ENCODE data around the gene PA2G4. TPM values are rescaled to one million over a fixed set of nuclear protein-coding genes. Genes with fewer than 3 reads are reported as not detected.

PA2G4 gene
- total and polyA plus RNA-seq, 7 donors, result 75.3 to 258 (median 115) TPM

GRCh38 chr12:56103066-56103711, 1.2 kb upstream of the PA2G4 start:
- ATAC-seq, result no peak
- H3K4me3 ChIP-seq, result peak overlapping the region; percentile 93
- H3K27ac ChIP-seq, result peak overlapping the region; percentile 89

GRCh38 chr12:56103823-56104108, 593 bp upstream of the PA2G4 start:
- no peak for DNase-seq
- peak overlapping the region; percentile 93 for H3K4me3 ChIP-seq
- H3K36me3 ChIP-seq (ENCODE audit: insufficient read depth in 1 of 2, low read depth in 1 of 2), result peaks cover 18 to 29% of the 10 kb centered on the region in 2 donors
- no peaks in the 10 kb centered on the region for H3K27me3 ChIP-seq (ENCODE audit: insufficient read depth in 3 of 3, low read length in 2 of 3)
- intact Hi-C loops (cut with DNase I), result loop anchor here (2.0 to 10.0 kb wide), 4 partner anchors 56 to 109 kb away; partner anchors contain the start of gene SUOX (in 1 of the 2)
- peaks cover 20% of the 10 kb centered on the region for H3K4me1 ChIP-seq
- no peak for ATAC-seq
- no peak for TF ChIP-seq CTCF (IDR thresholded peaks at IDR 0.05)
- peak overlapping the region; percentile 89 for H3K27ac ChIP-seq
- WGBS, 3 donors, result 0 to 3% (median 1%) methylated on average over 8 of the region's 8 CpGs
- H3K9me3 ChIP-seq, result no peaks in the 10 kb centered on the region

More at GRCh38 chr12:56103066-56103711, 1.2 kb upstream of the PA2G4 start:
- peaks cover 15 to 23% of the 10 kb centered on the region in 2 donors for H3K36me3 ChIP-seq (ENCODE audit: insufficient read depth in 1 of 2, low read depth in 1 of 2)
- H3K4me1 ChIP-seq, result peaks cover 20% of the 10 kb centered on the region
- intact Hi-C loops (cut with DNase I), result loop anchor here (5.0 to 10.0 kb wide), 3 partner anchors 56 to 108 kb away; partner anchors contain the start of gene SUOX (in 1 of the 2)
- DNase-seq, result no peak
- H3K9me3 ChIP-seq, result no peaks in the 10 kb centered on the region
- no peaks in the 10 kb centered on the region for H3K27me3 ChIP-seq (ENCODE audit: insufficient read depth in 3 of 3, low read length in 2 of 3)
- no peak for TF ChIP-seq CTCF (IDR thresholded peaks at IDR 0.05)
- 38 to 53% (median 51%) methylated on average over 6 of the region's 6 CpGs for WGBS, 3 donors

GRCh38 chr12:56104815-56105608, 653 bp downstream of the PA2G4 start:
- intact Hi-C loops (cut with DNase I), result loop anchor here (2.0 to 10.0 kb wide), 4 partner anchors 58 to 110 kb away; partner anchors contain the start of gene SUOX (in 1 of the 2)
- peaks cover 23 to 41% of the 10 kb centered on the region in 2 donors for H3K36me3 ChIP-seq (ENCODE audit: insufficient read depth in 1 of 2, low read depth in 1 of 2)

GRCh38 chr12:56105609-56105902, 1.2 kb downstream of the PA2G4 start:
- WGBS, 3 donors, result 19 to 28% (median 26%) methylated on average over 2 of the region's 2 CpGs
- Histone ChIP-seq H3K27me3 (ENCODE audit: insufficient read depth in 3 of 3, low read length in 2 of 3) (no peaks in the 10 kb centered on the region), H3K9me3 (no peaks in the 10 kb centered on the region), H3K27ac (peak overlapping the region; percentile 89), H3K4me3 (peak overlapping the region; percentile 93), H3K4me1 (peaks cover 20% of the 10 kb centered on the region), H3K36me3 (ENCODE audit: insufficient read depth in 1 of 2, low read depth in 1 of 2) (peaks cover 24 to 47% of the 10 kb centered on the region in 2 donors)
- intact Hi-C loops (cut with DNase I), result loop anchor here (2.0 to 10.0 kb wide), 3 partner anchors 59 to 111 kb away; partner anchors contain the start of gene SUOX (in 1 of the 2)
- no peak for TF ChIP-seq CTCF (IDR thresholded peaks at IDR 0.05)
- ATAC-seq, result no peak
- DNase-seq, result no peak

More at GRCh38 chr12:56104815-56105608, 653 bp downstream of the PA2G4 start:
- Histone ChIP-seq H3K4me1 (peaks cover 20% of the 10 kb centered on the region), H3K9me3 (no peaks in the 10 kb centered on the region), H3K27ac (peak overlapping the region; percentile 89), H3K27me3 (ENCODE audit: insufficient read depth in 3 of 3, low read length in 2 of 3) (no peaks in the 10 kb centered on the region), H3K4me3 (peak overlapping the region; percentile 93)
- peak; percentile 21 to 56 for DNase-seq
- 1 to 2% (median 1%) methylated on average over 33 to 40 of the region's 40 CpGs for WGBS, 3 donors
- ATAC-seq, result peak; percentile 30 to 59 (median 40)
- no peak for TF ChIP-seq CTCF (IDR thresholded peaks at IDR 0.05)

Data from psoas muscle (tissue), 8 donors.